ENCODE measurements around the gene MORC2.

The MORC2 gene

DNA sequence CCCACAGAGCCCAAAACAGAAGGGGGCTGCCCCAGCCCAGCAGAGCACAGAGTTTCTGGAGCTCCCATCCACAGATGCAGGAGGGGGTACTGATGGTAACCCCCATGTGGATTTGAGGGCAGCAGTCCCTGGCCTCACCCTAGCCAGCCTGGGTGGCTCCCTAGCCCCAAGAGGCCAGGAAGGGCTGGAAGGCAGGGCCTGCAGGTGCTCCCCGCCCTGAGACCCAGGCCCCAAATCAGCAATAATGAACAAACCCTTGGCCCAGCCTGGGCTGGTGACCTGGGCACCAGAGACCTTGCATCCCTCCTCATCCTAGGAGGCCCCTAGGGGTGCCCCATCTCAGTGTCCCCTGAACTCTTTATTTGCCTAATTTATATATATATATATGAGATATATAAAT, 61.6 kb downstream of the MORC2 start:
- H3K9me3 Mint-ChIP-seq: no peaks in the 10 kb centered on the region
- no peak overlapping the region for H3K27ac Mint-ChIP-seq (ENCODE audit: low read depth)
- no peak for DNase-seq (ENCODE audit: low spot score in 2 of 2)
- H3K4me1 Mint-ChIP-seq: peaks cover 6% of the 10 kb centered on the region
- H3K4me3 Mint-ChIP-seq: no peak overlapping the region
- H3K36me3 Mint-ChIP-seq (ENCODE audit: insufficient read depth): peaks cover 6% of the 10 kb centered on the region
- no peaks in the 10 kb centered on the region for H3K27me3 Mint-ChIP-seq
- ATAC-seq (replicated peaks; ENCODE audit: extremely low read depth, poor library complexity, severe bottlenecking): no peak

DNA sequence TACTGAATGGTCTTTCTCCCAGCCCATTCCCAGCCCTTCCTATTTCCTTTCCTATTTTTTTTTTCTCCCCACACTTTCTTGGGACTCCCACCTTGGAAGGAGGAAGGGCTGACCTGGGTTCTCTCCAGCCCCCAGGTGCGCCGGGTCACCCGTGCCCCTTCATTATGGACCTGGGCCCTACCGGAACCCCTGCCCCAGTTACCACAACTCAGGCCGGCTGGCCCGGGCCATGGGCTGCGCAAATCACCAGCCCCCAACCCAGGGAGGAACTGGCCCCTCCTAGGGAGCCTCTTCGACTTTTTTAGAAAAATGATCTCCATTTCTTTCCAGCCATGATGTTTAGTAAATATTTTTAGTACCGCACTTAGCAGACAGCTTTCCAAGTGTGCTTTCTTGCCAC, 62.2 kb downstream of the MORC2 start:
- H3K9me3 Mint-ChIP-seq: no peaks in the 10 kb centered on the region
- no peak overlapping the region for H3K27ac Mint-ChIP-seq (ENCODE audit: low read depth)
- H3K4me1 Mint-ChIP-seq: peaks cover 6% of the 10 kb centered on the region
- H3K4me3 Mint-ChIP-seq: no peak overlapping the region
- H3K36me3 Mint-ChIP-seq (ENCODE audit: insufficient read depth): peaks cover 6% of the 10 kb centered on the region
- DNase-seq (ENCODE audit: low spot score in 2 of 2) (no peak), ATAC-seq (replicated peaks; ENCODE audit: extremely low read depth, poor library complexity, severe bottlenecking) (no peak)
- H3K27me3 Mint-ChIP-seq: no peaks in the 10 kb centered on the region

DNA sequence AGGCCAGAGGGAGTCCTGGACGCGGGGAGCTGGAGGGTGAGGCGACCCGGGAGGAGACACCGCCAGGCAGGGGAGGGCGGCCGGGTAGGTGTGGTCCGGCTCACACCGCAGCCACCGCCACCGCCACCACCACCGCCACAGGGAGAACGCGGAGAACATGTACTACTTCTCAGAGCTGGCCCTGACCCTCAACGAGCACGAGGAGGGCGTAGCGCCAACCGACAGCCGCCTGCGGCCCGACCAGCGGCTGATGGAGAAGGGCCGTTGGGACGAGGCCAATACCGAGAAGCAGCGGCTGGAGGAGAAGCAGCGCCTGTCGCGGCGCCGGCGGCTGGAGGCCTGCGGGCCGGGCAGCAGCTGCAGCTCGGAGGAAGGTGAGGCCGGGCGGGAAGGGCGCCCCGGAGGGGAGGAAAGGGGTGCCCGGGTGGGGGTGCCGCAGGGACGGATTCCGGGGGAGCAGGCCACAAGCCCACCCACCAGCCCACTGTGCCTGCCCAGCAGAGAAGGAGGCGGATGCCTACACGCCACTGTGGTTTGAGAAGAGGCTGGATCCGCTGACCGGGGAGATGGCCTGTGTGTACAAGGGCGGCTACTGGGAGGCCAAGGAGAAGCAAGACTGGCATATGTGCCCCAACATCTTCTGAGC, 62.8 kb downstream of the MORC2 start:
- H3K9me3 Mint-ChIP-seq: no peaks in the 10 kb centered on the region
- peaks cover 6% of the 10 kb centered on the region for H3K36me3 Mint-ChIP-seq (ENCODE audit: insufficient read depth)
- ATAC-seq (replicated peaks; ENCODE audit: extremely low read depth, poor library complexity, severe bottlenecking) (no peak), DNase-seq (ENCODE audit: low spot score in 2 of 2) (no peak)
- no peak overlapping the region for H3K27ac Mint-ChIP-seq (ENCODE audit: low read depth)
- no peaks in the 10 kb centered on the region for H3K27me3 Mint-ChIP-seq
- peaks cover 6% of the 10 kb centered on the region for H3K4me1 Mint-ChIP-seq
- no peak overlapping the region for H3K4me3 Mint-ChIP-seq

DNA sequence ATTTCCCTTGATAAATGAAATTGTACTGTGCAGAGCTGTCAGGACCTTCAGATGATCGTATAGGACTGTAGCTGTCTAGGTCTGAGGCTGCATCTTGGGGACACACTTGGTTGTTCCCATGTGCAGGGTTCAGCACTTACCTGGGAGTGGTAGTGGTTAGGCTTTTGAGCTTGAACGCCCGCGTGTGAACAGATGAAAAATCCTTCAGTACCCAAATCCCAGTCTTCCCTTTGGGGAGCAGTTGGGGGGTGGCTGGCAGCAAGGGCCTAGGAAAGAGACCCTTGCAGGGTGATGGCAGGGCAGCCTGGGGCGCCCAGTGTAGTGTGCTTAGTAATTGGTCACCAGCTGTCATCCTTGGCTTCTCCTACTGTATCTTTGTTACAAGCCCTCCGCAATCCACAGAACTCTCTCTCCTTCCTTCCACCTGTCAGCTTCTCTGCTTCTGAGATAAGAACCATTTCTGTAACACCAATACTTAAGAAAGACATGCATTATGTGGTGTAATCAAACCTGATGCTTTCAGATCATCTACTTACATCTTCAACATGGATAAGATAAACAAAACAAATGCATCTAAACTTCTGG, 64.6 kb downstream of the MORC2 start:
- no peaks in the 10 kb centered on the region for H3K9me3 Mint-ChIP-seq
- no peak for ATAC-seq (replicated peaks; ENCODE audit: extremely low read depth, poor library complexity, severe bottlenecking)
- H3K27ac Mint-ChIP-seq (ENCODE audit: low read depth): no peak overlapping the region
- no peak for DNase-seq (ENCODE audit: low spot score in 2 of 2)
- no peak overlapping the region for H3K4me3 Mint-ChIP-seq
- H3K27me3 Mint-ChIP-seq: no peaks in the 10 kb centered on the region
- H3K36me3 Mint-ChIP-seq (ENCODE audit: insufficient read depth): peaks cover 6% of the 10 kb centered on the region
- H3K4me1 Mint-ChIP-seq: peaks cover 6% of the 10 kb centered on the region

GRCh38 chr22:30902496-30903357, 65.8 kb downstream of the MORC2 start:
- ATAC-seq (replicated peaks; ENCODE audit: extremely low read depth, poor library complexity, severe bottlenecking): no peak
- Mint-ChIP-seq H3K27me3 (no peaks in the 10 kb centered on the region), H3K4me1 (peaks cover 6% of the 10 kb centered on the region), H3K9me3 (no peaks in the 10 kb centered on the region), H3K4me3 (no peak overlapping the region), H3K36me3 (ENCODE audit: insufficient read depth) (peaks cover 6% of the 10 kb centered on the region), H3K27ac (ENCODE audit: low read depth) (no peak overlapping the region)
- DNase-seq (ENCODE audit: low spot score in 2 of 2): no peak

DNA sequence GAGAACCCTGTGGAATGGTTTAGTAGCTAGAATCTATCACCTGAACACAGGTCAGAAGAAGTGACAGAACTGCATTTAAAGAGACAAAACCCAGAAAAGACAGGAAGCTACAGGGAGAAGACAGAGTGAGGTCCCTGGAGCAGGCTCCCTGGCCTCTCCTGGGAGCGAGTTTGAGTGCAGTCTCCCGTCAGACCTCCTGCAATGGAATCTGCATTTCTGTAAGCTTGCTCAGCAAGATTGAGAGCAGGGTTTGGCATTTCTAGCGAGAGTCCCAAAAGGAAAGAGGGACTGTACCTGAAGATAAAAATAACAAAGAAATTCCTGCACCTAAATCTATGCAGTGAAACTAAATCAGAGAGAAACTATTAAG, 74.2 kb downstream of the MORC2 start:
- no peak for DNase-seq (ENCODE audit: low spot score in 2 of 2)
- Mint-ChIP-seq H3K27ac (ENCODE audit: low read depth) (peak overlapping the region; percentile 76), H3K4me1 (peaks cover 20% of the 10 kb centered on the region), H3K4me3 (peak overlapping the region; percentile 45), H3K27me3 (no peaks in the 10 kb centered on the region), H3K9me3 (no peaks in the 10 kb centered on the region), H3K36me3 (ENCODE audit: insufficient read depth) (peaks cover 7% of the 10 kb centered on the region)
- no peak for ATAC-seq (replicated peaks; ENCODE audit: extremely low read depth, poor library complexity, severe bottlenecking)

DNA sequence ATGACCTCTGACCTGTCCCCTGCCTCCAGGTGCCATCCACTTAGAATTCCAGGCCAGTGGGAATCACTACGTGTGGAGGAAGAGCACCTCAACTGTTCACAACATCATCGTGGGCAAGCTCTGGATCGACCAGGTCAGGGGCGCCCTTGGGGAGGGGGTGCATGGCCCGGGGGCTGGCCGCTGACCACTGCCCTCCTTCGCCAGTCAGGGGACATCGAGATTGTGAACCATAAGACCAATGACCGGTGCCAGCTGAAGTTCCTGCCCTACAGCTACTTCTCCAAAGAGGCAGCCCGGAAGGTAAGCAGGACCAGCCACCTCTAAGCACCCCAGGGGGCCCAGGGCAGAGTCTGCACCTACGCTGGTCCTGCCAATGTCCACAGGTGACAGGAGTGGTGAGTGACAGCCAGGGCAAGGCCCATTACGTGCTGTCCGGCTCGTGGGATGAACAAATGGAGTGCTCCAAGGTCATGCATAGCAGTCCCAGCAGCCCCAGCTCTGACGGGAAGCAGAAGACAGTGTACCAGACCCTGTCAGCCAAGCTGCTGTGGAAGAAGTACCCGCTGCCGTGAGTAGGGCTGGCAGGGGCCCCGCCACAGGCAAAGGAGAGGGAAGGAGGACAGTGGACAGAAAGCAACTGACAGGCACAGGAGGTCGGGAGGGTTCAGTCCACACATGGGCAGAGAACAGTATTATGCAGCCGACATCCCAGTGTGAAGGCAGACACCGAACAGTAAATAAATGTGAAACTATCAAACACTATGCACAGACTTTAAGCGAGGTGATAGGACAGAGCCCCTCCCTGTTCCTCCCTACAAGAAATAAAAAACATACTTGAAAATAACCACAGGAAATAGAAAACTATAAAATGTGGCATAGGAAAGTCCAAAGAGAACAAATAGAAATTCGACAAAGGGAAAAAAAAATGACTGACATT, 74.9 kb downstream of the MORC2 start:
- Mint-ChIP-seq H3K27me3 (no peaks in the 10 kb centered on the region), H3K4me1 (peaks cover 20% of the 10 kb centered on the region), H3K27ac (ENCODE audit: low read depth) (peak overlapping the region; percentile 76), H3K9me3 (no peaks in the 10 kb centered on the region), H3K36me3 (ENCODE audit: insufficient read depth) (peaks cover 7% of the 10 kb centered on the region), H3K4me3 (peak overlapping the region; percentile 45)
- DNase-seq (ENCODE audit: low spot score in 2 of 2) (no peak), ATAC-seq (replicated peaks; ENCODE audit: extremely low read depth, poor library complexity, severe bottlenecking) (no peak)

- no peaks in the 10 kb centered on the region for H3K9me3 Mint-ChIP-seq
- peak overlapping the region; percentile 35 for H3K27ac Mint-ChIP-seq (ENCODE audit: low read depth)
- peaks cover 20% of the 10 kb centered on the region for H3K4me1 Mint-ChIP-seq
- ATAC-seq (replicated peaks; ENCODE audit: extremely low read depth, poor library complexity, severe bottlenecking): no peak
- DNase-seq (ENCODE audit: low spot score in 2 of 2): no peak
- no peaks in the 10 kb centered on the region for H3K27me3 Mint-ChIP-seq
- H3K4me3 Mint-ChIP-seq: no peak overlapping the region
- H3K36me3 Mint-ChIP-seq (ENCODE audit: insufficient read depth): peaks cover 9% of the 10 kb centered on the region
Observed at GRCh38 chr22:30892731-30893221, 75.8 kb downstream of the MORC2 start.

DNA sequence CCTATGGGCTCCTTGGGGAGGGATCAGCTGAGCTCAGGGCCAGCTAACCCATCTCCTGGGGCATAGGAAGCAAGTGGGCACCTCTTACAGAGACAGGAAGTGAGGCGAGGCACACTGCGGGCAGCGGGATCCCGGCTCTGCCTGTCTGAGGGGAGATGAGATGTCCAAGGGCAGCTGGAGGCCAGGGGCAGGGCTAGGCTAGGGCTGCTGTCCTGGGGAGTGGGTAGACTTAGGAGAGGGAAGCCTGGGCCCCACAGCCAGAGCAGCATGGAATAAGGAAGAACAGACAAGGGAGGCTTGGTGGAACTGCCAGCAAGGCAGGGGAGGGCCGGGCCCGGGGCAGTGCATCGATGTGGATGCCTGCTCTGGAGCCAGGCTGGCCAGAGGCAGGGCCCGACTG, 76.3 kb downstream of the MORC2 start:
- peaks cover 20% of the 10 kb centered on the region for H3K4me1 Mint-ChIP-seq
- no peak for ATAC-seq (replicated peaks; ENCODE audit: extremely low read depth, poor library complexity, severe bottlenecking)
- no peaks in the 10 kb centered on the region for H3K9me3 Mint-ChIP-seq
- DNase-seq (ENCODE audit: low spot score in 2 of 2): no peak
- peak overlapping the region; percentile 35 for H3K27ac Mint-ChIP-seq (ENCODE audit: low read depth)
- H3K36me3 Mint-ChIP-seq (ENCODE audit: insufficient read depth): peaks cover 9% of the 10 kb centered on the region
- no peak overlapping the region for H3K4me3 Mint-ChIP-seq
- no peaks in the 10 kb centered on the region for H3K27me3 Mint-ChIP-seq

DNA sequence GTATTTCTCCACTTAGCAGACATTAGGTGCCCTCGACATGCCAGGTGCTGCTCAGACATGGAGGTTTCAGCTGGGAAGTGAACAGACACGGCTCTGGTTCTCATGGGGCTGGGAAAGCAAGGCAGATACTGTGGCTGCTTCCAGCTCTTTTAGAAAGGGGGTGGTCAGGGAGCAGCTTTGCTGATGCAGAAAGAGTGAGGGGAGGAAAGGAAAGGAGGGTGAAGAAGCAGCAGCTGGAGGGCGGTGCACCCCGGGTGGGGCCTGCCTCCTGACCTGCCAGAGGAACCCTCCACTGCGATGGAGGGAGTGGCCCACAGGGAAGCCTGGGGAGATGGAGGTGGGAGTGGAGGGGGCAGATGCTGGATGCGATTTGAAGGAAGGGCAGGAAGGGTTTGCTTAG, 76.8 kb downstream of the MORC2 start:
- no peaks in the 10 kb centered on the region for H3K27me3 Mint-ChIP-seq
- no peak overlapping the region for H3K27ac Mint-ChIP-seq (ENCODE audit: low read depth)
- DNase-seq (ENCODE audit: low spot score in 2 of 2) (no peak), ATAC-seq (replicated peaks; ENCODE audit: extremely low read depth, poor library complexity, severe bottlenecking) (no peak)
- no peaks in the 10 kb centered on the region for H3K9me3 Mint-ChIP-seq
- H3K36me3 Mint-ChIP-seq (ENCODE audit: insufficient read depth): peaks cover 7% of the 10 kb centered on the region
- H3K4me1 Mint-ChIP-seq: peaks cover 20% of the 10 kb centered on the region
- no peak overlapping the region for H3K4me3 Mint-ChIP-seq

GRCh38 chr22:30891443-30891755, 77.2 kb downstream of the MORC2 start:
- Mint-ChIP-seq H3K4me1 (peaks cover 20% of the 10 kb centered on the region), H3K4me3 (no peak overlapping the region), H3K36me3 (ENCODE audit: insufficient read depth) (peaks cover 7% of the 10 kb centered on the region), H3K27me3 (no peaks in the 10 kb centered on the region), H3K9me3 (no peaks in the 10 kb centered on the region), H3K27ac (ENCODE audit: low read depth) (no peak overlapping the region)
- no peak for ATAC-seq (replicated peaks; ENCODE audit: extremely low read depth, poor library complexity, severe bottlenecking)
- no peak for DNase-seq (ENCODE audit: low spot score in 2 of 2)

- no peak for DNase-seq (ENCODE audit: low spot score in 2 of 2)
- Mint-ChIP-seq H3K27ac (ENCODE audit: low read depth) (no peak overlapping the region), H3K4me1 (peaks cover 20% of the 10 kb centered on the region), H3K36me3 (ENCODE audit: insufficient read depth) (peaks cover 7% of the 10 kb centered on the region), H3K9me3 (no peaks in the 10 kb centered on the region), H3K4me3 (no peak overlapping the region), H3K27me3 (no peaks in the 10 kb centered on the region)
- ATAC-seq (replicated peaks; ENCODE audit: extremely low read depth, poor library complexity, severe bottlenecking): no peak
Observed at GRCh38 chr22:30890686-30891442, 77.7 kb downstream of the MORC2 start.

All from central memory CD8-positive, alpha-beta T cell (primary cell).